Colon (tissue), 2 donors: ENCODE measurements around the gene LMF1.

Experiments
- FAIRE-seq: peaks from 2 replicates; lab custom pipeline; 2012; peaks lifted over from hg19 to GRCh38; lab: Jason Lieb, UNC
- donor health status: control.
- donor health status: control.

The LMF1 gene

GRCh38 chr16:803754-804080, 167.1 kb downstream of the LMF1 start:
- FAIRE-seq: no peak
